CMK (cell line): ENCODE data around the gene GPATCH4.
"Not testable (repeated sequence)": the region's sequence is repeated elsewhere in the genome, so short reads cannot be mapped to it uniquely, and the experiment has no call there.

ENCODE experiments used
- DNase-seq: peaks from one replicate; pipeline ENCODE4 v3.0.0-alpha.2; 2010; ENCODE audit warnings: low read depth

Gene GPATCH4

DNA sequence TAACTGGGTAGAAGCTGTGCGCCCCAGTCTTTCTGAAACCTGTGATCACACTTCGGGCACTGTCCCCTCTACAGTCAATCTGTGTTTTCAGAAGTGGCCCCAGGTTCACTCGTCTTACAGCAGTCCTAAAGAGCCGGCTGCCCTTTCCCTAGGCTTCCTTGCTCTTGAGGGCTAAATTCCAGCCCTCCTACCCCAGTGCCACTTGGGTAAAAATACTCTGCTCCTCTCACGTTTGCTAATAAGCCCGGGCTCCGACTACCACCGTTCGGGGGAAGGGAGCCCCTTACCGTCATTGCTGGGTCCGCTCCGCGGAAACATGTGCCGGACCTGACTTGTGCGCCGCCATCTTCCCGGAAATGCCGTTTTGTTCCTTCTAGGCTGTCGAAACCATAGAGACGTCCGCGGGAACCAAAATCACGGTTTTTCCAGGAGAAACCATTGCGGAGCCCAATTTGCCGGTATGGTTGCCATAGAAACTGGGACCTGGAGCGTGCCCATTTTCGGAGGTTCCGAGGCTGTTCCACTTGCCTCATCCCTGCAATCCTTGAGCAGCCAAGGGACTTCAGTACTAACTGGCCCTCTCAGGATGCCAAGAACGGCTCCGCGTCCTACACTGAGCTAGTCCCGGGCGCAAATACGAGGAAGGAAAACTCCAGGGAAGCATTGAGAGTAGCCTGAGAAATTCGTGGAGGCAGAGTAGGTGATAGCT is at the start of gene GPATCH4:
Gene GPATCH4 (minus strand): TSS at position 358 of the 709 bp plus-strand sequence.
- DNase-seq: peak; percentile 56

DNA sequence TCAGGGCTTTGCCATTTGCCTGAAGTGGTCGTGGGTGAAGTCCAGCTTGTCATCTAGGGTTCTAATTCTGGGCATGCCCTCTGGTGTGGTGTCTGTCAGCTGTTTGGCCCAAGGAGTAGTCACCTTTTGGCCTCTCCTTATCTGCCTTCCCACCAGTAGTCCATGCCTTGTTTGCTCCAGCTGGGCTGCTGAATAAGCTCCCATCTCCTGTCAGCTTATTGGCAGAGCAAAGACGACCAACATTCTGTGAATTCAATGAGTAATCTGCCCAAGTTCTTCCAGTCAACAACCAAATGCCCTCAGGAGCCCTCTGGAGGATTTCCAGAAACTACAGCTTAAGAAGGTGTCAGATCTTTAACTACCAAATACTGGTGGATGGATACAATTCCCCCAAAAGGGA is 47.7 kb upstream of the GPATCH4 start:
- DNase-seq: no peak

DNA sequence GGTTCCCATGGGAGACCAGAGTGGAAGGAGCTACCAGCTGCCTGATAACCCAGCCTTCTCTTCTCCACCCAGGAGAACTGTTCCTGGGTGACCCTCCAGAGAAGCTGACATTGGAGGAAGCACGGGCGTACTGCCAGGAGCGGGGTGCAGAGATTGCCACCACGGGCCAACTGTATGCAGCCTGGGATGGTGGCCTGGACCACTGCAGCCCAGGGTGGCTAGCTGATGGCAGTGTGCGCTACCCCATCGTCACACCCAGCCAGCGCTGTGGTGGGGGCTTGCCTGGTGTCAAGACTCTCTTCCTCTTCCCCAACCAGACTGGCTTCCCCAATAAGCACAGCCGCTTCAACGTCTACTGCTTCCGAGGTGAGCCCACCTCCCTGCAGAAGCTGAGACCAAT is 47.2 kb upstream of the GPATCH4 start:
- DNase-seq: no peak

DNA sequence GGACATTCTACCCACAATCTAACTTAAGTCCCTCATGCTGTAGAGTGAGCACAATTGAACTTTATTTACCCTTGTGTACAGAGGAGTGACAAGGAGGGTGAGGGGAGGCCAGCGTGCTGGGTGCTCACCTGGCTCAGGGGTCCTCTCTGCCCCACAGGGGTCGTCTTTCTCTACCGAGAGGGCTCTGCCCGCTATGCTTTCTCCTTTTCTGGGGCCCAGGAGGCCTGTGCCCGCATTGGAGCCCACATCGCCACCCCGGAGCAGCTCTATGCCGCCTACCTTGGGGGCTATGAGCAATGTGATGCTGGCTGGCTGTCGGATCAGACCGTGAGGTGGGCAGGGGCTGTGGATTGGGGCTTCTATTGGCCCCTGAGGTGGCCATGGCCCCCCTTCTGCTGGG is 46.1 kb upstream of the GPATCH4 start:
- DNase-seq: no peak

DNA sequence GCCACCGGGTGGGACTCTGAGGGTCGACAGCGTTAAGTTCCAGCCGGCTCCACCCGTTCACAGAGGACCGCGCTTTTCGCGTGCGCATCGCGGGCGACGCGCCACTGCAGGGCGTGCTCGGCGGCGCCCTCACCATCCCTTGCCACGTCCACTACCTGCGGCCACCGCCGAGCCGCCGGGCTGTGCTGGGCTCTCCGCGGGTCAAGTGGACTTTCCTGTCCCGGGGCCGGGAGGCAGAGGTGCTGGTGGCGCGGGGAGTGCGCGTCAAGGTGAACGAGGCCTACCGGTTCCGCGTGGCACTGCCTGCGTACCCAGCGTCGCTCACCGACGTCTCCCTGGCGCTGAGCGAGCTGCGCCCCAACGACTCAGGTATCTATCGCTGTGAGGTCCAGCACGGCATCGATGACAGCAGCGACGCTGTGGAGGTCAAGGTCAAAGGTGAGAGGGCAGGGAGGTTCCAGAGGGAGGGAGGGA is 45.5 kb upstream of the GPATCH4 start:
- no peak for DNase-seq

DNA sequence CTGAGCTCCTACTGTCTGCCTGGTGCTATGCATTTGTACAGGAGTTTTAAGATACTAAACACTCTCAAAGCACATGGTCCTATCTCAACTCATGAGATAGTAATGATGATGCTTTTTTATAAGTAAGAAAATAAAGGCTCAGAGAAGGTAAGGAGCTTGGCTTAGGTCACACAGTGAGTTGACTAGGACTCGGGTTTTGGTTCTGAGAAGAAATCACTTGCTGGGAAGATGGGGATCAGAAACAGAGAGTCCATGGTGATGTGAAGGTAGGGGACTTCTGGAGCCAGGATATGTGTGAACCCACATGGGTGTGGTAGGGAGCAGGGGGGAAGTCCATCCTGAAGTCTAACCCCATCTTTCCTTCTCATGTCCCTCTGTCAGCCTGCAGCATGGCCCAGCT is 44.4 kb upstream of the GPATCH4 start:
- no peak for DNase-seq

DNA sequence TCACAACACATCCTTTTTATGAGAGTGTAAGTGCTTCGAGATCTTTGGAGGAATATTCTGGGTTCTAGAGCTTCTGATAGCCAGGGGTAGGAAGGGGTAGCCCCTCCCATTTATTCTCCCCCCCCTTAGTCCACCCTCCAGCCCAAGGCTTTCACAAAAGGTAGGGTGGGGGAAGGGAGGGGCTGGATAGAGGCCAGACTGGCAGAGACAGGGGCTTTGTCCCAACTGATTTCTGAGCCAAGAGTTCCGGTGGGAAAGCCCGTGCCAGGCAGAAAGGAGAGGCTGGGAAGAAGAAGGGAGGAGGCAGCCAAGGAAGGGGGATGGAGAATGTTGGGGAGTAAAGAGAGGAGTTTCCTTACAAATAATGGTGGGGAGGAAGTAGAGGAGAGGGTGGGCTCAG is 43.8 kb upstream of the GPATCH4 start:
- DNase-seq: no peak

DNA sequence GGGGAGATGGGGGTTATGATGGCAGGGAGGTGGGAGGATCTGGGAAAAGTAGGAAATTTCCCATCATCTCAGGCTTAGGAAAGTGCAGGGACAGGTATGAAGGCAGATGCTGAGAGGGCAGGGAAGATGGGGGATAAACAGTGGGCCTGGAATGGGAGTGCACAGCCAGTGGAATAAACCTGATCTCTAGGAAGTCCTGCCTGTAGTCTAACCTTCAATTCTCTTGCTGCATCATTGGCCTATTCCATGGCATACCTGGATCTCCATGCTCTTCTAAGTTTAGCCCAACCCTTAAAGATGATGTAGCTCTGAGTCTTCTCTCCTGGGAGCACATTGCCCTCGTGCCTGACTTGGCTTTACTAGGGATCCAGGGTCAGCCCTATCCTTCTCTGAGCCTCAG is 43.4 kb upstream of the GPATCH4 start:
- DNase-seq: no peak

DNA sequence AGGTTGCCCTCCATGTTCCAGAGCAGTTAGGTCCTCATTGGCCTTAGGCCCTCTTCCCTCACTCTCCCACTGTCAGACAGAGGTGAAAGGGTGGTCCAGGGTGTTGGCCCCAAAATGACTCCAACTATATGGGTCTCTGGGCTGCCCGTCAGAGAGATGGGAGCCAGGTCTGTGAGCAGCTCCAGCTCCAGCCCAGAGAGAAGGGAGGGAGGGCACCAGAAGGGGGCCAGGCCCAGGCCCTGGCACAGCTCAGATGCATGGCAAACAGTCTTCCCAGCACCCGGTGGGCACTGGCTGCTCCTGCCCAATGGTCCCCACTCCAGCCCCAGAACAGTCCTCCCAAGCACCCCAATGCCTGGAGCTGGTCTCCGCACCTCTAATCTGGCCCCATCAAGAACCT is 42.9 kb upstream of the GPATCH4 start:
- DNase-seq: no peak

DNA sequence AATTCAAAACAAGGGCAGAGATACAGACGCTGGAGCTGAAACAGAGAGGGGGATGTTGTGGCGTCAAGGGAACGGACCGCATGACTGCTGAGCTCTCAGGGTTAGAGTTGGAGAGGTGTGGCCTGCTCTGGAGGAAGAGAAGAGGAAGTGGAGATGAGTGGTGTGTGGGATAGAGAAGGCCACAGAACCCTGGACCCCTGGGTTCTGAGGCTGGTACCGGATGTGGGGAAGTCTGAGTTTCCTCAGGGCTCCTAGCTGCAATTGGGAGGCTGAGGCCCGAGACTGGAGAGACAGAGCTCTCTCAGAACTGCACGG is 42.5 kb upstream of the GPATCH4 start:
- DNase-seq: peak; percentile 88

DNA sequence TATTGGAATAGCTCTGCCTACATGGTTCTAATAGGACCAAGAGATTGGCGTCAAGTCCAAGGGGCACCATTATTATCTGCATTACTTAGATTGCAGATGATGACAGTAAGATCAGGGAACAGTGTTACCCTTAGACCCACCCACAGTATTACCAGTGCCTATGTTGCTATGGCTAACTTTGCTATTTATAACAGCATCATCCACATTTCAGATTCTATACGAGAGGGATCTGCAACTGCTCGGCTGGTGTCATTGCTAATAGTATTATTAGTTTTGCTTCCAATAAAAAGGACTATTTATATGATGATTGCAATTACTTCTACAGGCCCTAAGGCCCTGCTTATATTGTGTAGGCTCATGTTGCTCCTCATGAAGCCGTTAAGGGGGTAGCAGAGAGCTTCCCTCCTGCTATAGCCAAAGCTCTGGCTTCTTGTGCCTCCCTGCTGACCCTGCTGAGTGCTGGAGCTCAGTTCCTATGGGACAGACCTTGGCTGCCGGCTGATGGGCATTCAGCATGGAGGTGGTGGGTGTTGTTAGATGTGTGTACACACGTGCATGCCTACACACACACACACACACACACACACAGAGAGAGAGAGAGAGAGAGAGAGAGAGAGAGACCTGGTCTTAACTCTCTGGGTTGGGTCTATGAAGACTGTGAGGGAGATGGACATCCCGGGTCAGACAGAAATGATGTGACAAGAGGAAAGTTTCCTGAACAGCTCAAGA is 41.9 kb upstream of the GPATCH4 start:
- no peak for DNase-seq

DNA sequence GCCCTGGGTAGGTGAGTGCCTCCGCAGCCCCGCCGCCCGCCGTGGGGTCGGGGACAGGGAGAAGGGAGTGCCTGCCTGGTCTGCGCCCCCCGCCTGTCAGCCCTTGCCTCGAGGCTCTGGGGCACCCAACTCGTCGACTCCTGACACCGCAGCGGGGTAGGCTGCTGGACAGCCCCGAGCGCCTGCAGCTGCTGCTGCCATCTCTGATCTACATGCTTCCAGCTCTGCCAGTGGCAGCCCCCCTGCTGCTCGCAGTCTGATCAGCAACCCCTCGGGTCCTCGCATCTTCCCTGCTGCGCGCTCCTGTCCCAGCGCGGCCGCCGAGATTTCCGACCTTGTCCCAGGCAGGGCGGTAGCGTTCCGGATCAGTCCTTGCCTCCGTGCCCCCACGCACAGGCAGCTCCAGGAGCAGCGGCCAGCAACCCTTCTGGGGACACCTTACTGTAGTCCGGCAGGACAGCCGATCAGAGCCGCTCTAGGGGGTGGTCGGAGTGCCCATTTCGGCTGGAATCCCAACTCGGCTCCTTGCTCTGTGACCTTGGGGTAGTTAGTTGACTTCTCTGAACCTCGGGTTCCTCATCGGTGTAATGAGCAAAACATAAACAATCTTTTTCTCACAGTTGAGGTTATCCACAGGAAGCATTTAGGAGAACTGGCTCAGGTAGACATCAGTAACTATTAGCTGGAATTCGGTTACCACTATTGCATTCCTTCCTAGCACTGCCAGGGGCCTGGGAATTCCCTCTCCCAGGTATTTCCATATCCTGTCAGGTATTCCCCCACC is 41.2 kb upstream of the GPATCH4 start:
- DNase-seq: no peak

DNA sequence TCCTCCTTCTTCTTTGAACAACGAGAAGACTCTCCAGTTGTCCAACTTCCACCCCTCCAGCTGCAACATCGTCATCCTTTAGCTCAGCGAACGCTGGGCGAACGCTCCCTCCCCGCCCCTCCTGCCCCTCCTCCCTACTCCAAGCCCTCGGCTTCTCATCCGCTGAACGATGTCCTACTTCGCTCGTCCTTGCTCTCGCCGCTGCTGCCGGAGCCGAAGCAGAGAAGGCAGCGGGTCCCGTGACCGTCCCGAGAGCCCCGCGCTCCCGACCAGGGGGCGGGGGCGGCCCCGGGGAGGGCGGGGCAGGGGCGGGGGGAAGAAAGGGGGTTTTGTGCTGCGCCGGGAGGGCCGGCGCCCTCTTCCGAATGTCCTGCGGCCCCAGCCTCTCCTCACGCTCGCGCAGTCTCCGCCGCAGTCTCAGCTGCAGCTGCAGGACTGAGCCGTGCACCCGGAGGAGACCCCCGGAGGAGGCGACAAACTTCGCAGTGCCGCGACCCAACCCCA is 40.5 kb upstream of the GPATCH4 start, which contains the start of gene BCAN:
Gene BCAN (plus strand): TSS at position 357 of the 504 bp plus-strand sequence. CDS start 3,938 bp downstream, outside the sequence.
- no peak for DNase-seq

DNA sequence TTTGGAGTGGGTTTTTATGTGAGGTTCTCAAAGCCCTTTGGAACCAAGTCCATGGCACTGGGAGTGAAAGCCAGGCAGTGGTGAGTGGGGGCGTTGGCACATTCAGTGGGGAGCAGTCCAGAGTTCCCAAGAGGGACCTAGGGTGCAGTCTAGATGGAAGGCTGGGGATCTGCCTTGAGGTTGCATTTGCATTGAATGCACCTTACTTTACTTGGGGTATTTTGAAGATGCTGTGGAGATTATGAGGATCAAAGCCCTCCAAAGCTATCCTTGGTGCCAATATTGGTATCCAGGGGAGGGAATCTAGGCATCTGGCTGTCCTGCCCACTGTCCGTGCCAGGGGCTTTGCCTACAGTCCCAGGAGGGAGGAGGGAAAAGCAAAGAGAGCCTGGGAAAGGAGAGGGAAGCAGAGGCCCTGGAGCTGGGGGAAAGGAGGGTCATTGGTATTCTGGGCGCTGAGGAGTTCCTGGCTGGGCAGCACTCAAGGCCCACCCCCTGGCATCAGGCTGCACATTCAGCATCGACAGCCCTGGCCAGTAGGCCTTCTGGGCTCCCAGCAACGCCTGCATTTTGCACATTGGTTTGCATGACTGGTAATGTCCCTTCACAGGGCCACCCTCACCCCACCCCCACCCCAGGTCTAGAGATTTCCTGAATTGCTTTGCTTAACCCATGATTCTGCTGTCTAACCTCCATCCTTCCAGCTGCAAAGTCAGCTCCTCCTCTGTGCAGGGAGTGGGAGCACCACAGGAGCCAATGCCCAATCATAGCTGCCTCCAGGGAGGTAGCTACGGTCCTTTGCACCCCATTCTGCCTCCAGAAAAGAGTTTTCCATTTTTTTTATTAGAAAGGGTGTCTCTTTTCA is 39.8 kb upstream of the GPATCH4 start:
- no peak for DNase-seq

DNA sequence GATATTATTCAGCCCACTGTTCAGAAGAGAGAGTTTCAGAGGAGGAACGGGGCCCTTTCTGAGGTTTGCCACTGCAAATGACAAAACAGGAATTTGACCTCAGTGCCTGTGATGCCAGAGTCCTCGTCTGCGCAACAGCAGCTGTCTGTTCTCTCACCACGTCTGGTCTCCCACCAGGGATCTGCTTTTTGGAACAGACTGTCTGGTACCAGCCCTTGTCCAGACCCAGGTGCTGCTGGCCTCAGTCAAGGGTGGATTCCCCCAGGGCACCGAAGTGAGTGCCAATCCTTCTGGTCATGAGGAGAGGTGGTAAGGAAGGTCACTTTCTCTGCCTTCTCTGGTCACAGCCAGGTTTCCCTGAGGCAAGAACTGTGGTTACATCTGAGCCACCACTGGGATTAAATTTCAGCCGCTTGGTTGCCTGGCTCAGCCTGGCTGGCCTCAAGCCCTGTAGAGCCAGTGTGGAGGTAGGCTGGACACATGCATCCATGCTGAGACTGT is 38.4 kb upstream of the GPATCH4 start:
- no peak for DNase-seq

DNA sequence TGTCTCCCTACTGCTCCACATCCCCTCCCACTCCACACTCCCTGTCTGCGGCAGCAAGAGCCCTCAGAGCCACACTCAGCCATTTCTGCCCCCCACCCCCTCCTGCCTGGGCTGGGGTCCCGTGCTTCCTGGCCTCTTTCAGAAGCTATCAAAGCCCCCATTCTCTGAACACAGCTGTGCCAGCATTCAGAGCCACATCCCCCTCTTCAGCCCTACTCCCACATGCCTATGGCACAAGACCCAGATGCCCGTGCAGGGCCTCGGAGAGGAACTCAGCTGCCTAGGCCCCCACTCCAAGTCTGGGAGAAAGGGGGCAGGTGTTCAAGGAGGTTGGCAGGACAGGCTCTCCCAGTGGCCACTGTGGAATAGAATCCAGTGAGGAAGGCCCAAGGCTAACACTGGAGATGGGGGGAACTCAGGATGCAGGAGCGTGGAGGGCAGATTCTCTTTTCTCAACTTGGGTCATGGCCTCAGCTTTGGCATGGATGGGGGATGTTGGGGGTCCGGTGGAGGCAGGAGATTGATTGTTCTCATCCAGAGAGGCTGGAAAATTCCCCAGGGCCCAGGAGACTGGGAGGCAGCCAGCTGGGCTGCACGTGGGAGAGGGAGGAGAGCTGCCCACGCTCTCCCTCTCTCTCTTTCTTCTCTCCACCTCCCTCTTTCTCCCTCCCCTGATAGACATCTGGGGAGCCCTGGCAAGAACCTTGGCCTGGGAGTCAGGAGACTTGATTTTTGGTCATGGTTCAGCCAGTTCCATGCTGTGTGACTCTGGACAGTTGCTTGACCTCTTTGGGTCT is 37.1 kb upstream of the GPATCH4 start:
- DNase-seq: no peak

DNA sequence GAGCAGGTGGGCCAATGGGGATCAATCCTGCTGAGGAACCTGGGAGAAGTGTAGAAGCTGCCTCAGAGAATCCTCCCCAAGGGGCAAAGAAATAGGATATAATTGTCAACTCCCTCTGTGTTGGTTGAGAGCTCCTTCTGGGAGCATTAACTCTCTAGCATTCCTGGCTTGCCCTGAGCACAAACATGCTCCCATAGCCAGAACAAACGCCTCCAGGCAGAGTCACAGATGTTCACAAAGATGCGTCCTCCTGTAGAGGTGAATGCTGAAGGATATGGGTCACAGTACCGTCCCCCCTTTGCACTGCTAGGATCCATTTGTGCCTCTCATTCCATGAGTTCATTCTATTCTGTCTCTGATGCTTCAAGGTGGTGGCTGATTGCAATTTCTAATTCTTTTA is 31.1 kb upstream of the GPATCH4 start:
- no peak for DNase-seq

DNA sequence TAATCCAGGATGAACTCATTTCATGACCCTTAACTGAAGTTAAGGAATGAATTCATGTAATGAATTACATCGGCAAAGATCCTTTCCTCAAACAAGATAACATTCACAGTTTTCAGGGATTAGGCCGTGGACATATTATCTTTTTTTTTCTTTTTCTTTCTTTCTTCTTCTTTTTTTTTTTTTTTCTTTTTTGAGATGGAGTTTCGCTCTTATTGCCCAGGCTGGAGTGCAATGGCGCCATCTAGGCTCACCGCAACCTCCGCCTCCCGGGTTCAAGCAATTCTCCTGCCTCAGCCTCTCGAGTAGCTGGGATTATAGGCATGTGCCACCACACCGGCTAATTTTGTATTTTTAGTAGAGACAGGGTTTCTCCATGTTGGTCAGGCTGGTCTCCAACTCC is 29.9 kb upstream of the GPATCH4 start:
- not testable (repeated sequence) for DNase-seq

DNA sequence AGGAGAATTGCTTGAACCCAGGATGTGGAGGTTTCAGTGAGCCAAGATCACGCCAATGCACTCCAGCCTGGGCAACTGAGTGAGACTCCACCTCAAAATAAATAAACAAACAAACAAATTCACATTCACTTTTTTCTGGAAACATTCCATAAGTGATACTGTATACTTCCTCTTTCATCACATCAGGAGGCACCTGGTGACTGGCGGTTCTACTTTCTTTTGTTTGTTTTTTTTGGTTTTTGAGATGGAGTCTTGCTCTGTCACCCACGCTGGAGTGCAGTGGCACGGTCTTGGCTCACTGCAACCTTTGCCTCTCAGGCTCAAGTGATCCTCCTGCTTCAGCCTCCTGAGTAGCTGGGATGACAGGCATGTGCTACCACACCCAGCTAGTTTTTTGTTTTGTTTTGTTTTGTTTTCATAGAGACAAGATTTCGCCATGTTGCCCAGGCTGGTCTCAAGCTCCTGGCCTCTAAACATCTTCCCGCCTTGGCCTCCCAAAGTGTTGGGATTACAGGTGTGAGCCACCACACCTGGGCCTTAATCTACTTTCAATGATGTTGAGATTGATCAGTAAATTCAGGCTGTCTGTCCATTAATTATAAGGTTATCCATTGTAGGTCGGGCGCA is 28.7 kb upstream of the GPATCH4 start:
- DNase-seq: no peak

DNA sequence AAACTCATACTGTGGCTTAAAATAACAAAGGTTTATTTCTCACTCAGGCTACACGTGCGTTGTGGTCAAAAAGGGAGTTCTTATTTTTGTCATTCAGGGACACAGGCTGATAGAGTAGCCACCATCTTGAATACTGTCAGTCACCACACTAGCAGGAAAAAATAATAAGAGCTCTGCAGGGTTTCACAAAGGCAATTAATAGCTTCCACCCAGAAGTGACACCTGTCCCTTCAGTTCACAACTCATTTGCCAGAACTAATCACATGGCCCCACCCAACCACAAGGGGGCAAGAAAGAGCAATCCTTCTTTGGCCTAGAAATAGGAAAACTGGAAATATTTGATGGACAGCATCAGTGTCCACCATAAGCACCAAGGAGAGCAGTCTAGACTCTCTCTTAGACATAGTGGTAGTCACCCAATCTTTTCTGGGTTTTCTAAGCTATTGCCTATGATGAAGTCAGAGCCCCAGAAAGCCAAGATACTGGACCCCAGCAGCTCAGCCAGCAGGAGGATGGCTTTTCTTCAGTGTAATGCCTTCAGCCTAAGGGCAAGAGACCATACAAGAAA is 26.1 kb upstream of the GPATCH4 start:
- no peak for DNase-seq
